Esophagus muscularis mucosa (tissue), 4 donors: Measurements from ENCODE around the gene PRDM15. TPM values are rescaled to one million over a fixed set of nuclear protein-coding genes. Genes with fewer than 3 reads are reported as not detected.

ENCODE experiments used
- DNase-seq: peaks from one replicate; pipeline ENCODE4 v3.0.0-alpha.2; 2017; ENCODE audit errors: extremely low spot score
- H3K27ac ChIP-seq, 4 donors: fragments of 200-600 bp; sonication (generic); replicated peaks in 1 of 4; 1 replicate in 3 of 4; 2 replicates in 1 of 4; pipeline ENCODE4 v1.5.1; 2016 to 2019; ENCODE audit warnings: mild to moderate bottlenecking in 1 of 4
- H3K27me3 ChIP-seq, 4 donors: fragments of 200-600 bp; sonication (generic); one replicate each; pipeline versions ENCODE4 v1.5.1 to v1.6.0; 2016 to 2019
- H3K36me3 ChIP-seq, 4 donors: fragments of 200-600 bp; sonication (generic); one replicate each; pipeline ENCODE4 v1.5.1; 2016 to 2019
- H3K4me1 ChIP-seq, 4 donors: fragments of 200-600 bp; sonication (generic); one replicate each; pipeline ENCODE4 v1.5.1; 2016 to 2019
- H3K4me3 ChIP-seq, 4 donors: fragments of 200-600 bp; sonication (generic); 1 replicate in 2 of 4; 2 replicates in 2 of 4; pipeline ENCODE4 v1.5.1; 2016 to 2019; ENCODE audit warnings: mild to moderate bottlenecking in 4 of 4, moderate library complexity in 1 of 4
- H3K9me3 ChIP-seq, 4 donors: fragments of 200-600 bp; sonication (generic); 1 replicate in 3 of 4; 2 replicates in 1 of 4; pipeline ENCODE4 v1.5.1; 2016 to 2019
- CTCF ChIP-seq, 3 experiments: fragments of 200-600 bp in 2 of 3; fragments of 450-650 bp in 1 of 3; sonication (generic) in 2 of 3; IDR thresholded peaks; one replicate each; pipeline ENCODE4 v1.5.1; 2017 to 2019; ENCODE audit warnings: antibody characterized with exemption in 3 of 3, mild to moderate bottlenecking in 2 of 3, moderate library complexity in 1 of 3
- EP300 ChIP-seq: sonication (generic); formaldehyde crosslinking; IDR thresholded peaks from one replicate; pipeline ENCODE4 v1.6.1; 2017; ENCODE audit warnings: antibody characterized with exemption
- POLR2A ChIP-seq: fragments of 450-650 bp; IDR thresholded peaks from one replicate; pipeline ENCODE4 v1.6.1; 2017; ENCODE audit warnings: antibody characterized with exemption, moderate library complexity, mild to moderate bottlenecking, low read depth
- POLR2AphosphoS5 ChIP-seq, 2 donors: sonication (generic); formaldehyde crosslinking; IDR thresholded peaks; one replicate each; pipeline ENCODE4 v1.6.1; 2017; ENCODE audit warnings: antibody characterized with exemption in 2 of 2
- WGBS: methylation state at CpG from one replicate; pipeline ENCODE4 v1.1.5; 2018; 5-methylcytosine and 5-hydroxymethylcytosine counted together
- intact Hi-C: fragments of 100-400 bp; cut with DNase I; formaldehyde crosslinking; loops from one replicate; pipeline ENCODE4 v1.15.1; 2023
- total RNA-seq, 4 donors: library from RNA; depleted of rRNA; stranded (reverse); fragments of >200 nt; gene quantifications; one replicate each; pipeline versions ENCODE4 v1.1.0 to v1.2.1, GENCODE V29; 2016

Gene PRDM15
- total RNA-seq, 4 donors from 2014 or later, result 5.0 to 6.3 (median 5.4) TPM

GRCh38 chr21:41766883-41767605, 112.1 kb downstream of the PRDM15 start, which contains the start of gene RIPK4:
Gene RIPK4, minus strand, starts transcription at chr21:41767052. Its CDS starts 11 bp downstream, at chr21:41767041.
- Histone ChIP-seq H3K4me3 (peak within 1 kb of the TSS; percentile 37 to 53 (median 38)), H3K36me3 (no peaks in the 10 kb centered on the region), H3K4me1 (peaks cover 29 to 39% (median 36%) of the 10 kb centered on the region in 4 donors), H3K27me3 (peaks cover 14 to 99% (median 68%) of the 10 kb centered on the region in 4 donors), H3K9me3 (no peaks in the 10 kb centered on the region), H3K27ac (peak within 1 kb of the TSS; percentile 39 to 62 (median 48))
- 5% methylated on average over 22 of the region's 53 CpGs for WGBS
- TF ChIP-seq POLR2AphosphoS5 (IDR thresholded peaks at IDR 0.05) (no peak), POLR2A (no peak)
- intact Hi-C loops, result no loop called here
- no peak for DNase-seq

GRCh38 chr21:41765973-41766882, 112.9 kb downstream of the PRDM15 start:
- intact Hi-C loops, result no loop called here
- WGBS, result 18% methylated on average over 30 of the region's 88 CpGs
- DNase-seq, result no peak

GRCh38 chr21:41765420-41765821, 113.7 kb downstream of the PRDM15 start:
- Histone ChIP-seq H3K9me3 (no peaks in the 10 kb centered on the region), H3K4me3 (peak overlapping the region in 1 of 4 donors; percentile 53), H3K27ac (no peak overlapping the region), H3K36me3 (no peaks in the 10 kb centered on the region), H3K4me1 (peaks cover 34 to 56% (median 49%) of the 10 kb centered on the region in 4 donors), H3K27me3 (peaks cover 14 to 99% (median 75%) of the 10 kb centered on the region in 4 donors)
- 80% methylated on average over 11 of the region's 11 CpGs for WGBS
- no peak for TF ChIP-seq POLR2A
- no peak for TF ChIP-seq POLR2AphosphoS5 (IDR thresholded peaks at IDR 0.05)
- no peak for TF ChIP-seq CTCF (IDR thresholded peaks at IDR 0.05)
- no peak for TF ChIP-seq EP300
- intact Hi-C loops, result no loop called here
- DNase-seq, result no peak

More at GRCh38 chr21:41765973-41766882, 112.9 kb downstream of the PRDM15 start:
- Histone ChIP-seq H3K9me3 (no peaks in the 10 kb centered on the region), H3K27ac (peak overlapping the region; percentile 39 to 62 (median 48)), H3K36me3 (no peaks in the 10 kb centered on the region), H3K4me1 (peaks cover 34 to 47% (median 44%) of the 10 kb centered on the region in 4 donors), H3K4me3 (peak overlapping the region; percentile 37 to 53 (median 38)), H3K27me3 (peaks cover 14 to 99% (median 68%) of the 10 kb centered on the region in 4 donors)
- TF ChIP-seq CTCF (IDR thresholded peaks at IDR 0.05) (no peak), POLR2AphosphoS5 (IDR thresholded peaks at IDR 0.05) (no peak), EP300 (no peak), POLR2A (no peak)

- H3K4me1 ChIP-seq, result peaks cover 34 to 56% (median 49%) of the 10 kb centered on the region in 4 donors
- no peak overlapping the region for H3K4me3 ChIP-seq
- H3K36me3 ChIP-seq, result no peaks in the 10 kb centered on the region
- DNase-seq, result no peak
- TF ChIP-seq POLR2A (no peak), POLR2AphosphoS5 (IDR thresholded peaks at IDR 0.05) (no peak), CTCF (IDR thresholded peaks at IDR 0.05) (no peak), EP300 (no peak)
- H3K27me3 ChIP-seq, result peaks cover 14 to 100% (median 72%) of the 10 kb centered on the region in 4 donors
- no peak overlapping the region for H3K27ac ChIP-seq
- 90% methylated on average over 7 of the region's 7 CpGs for WGBS
- no peaks in the 10 kb centered on the region for H3K9me3 ChIP-seq
- intact Hi-C loops, result no loop called here
Measured at GRCh38 chr21:41764558-41765419, 114.4 kb downstream of the PRDM15 start.
